ENCODE results near the gene CPT2.

The CPT2 gene

DNA sequence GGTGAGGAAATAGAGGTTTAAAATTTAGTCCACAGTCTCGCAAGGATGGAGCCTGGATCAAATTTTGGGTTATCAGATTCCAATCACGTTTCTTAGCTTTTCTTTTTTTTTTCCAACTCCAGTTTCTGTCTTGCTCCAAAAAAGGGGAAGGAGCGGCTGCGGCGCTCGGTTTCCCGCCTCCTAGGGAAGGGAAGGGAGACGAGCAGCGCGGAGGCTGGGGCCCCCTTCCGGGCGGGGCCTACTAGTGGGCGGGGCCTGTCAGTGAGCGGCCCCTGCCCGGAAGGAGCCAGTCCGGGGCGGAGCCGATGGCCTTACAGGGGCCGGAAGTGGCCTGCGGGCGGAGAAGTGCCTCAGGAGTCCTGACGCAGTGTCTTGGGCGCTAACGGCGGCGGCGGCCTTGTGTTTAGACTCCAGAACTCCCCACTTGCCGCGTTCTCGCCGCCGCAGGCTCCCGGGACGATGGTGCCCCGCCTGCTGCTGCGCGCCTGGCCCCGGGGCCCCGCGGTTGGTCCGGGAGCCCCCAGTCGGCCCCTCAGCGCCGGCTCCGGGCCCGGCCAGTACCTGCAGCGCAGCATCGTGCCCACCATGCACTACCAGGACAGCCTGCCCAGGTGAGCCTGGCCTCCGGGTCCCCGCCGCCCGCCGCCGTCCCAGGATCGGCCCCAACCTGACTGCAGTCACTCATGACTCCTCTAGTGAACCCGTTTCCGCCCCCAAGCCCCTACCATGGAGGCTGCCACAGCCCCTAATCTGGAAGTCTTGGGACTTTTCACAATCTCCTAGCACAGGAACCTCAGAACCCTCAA is at the start of gene CPT2:
TSS of gene CPT2 (plus strand) at position 340 of the 806 bp plus-strand sequence. CDS start at position 460, 120 bp downstream.
- in situ Hi-C loops (cut with HindIII; ENCODE audit: low pct_ligation_motif_present, low pct_unique_long_range_greater_than_20kb, low sequenced_read_pairs) = no loop called here
- DNase-seq = peak; percentile 90

DNA sequence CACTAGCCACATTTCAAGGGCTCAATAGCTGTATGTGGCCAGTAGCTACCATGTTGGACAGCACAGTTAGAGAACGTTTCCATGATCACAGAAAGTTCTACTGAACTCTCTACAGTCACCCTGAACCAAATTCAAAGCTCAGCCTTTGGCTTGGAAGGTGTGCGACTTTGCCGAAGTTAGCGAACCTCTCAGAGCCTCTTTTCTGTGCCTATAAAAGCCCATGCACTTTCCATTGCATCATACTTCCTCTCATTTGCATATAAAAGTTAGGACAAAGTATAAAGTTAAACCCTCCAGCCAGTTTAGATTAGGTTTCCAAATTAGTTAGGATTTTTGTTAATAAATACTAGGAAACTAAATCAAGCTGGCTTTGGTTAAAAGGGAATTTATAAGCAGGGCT is 49.5 kb upstream of the CPT2 start:
- DNase-seq = no peak
- in situ Hi-C loops (cut with HindIII; ENCODE audit: low pct_ligation_motif_present, low pct_unique_long_range_greater_than_20kb, low sequenced_read_pairs) = no loop called here

DNA sequence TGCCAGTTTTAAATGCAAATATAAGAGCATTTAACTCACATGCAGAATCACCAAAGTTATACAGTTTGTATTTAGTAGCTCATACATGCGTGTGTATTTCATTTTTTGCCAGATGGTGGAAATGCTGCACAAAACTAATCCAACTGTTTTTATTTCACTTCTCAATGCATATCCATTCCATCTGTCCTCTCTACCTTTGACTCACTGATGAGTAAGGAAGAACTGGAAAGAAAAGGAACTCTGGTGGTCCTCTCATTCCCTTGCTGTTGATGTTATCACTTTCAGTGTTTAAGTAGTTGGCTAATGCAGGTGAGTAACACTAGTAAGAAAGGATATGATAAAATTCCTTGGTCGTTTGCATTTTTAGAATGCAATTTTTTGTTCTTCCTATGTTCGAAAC is 48.5 kb upstream of the CPT2 start:
- no peak for DNase-seq
- in situ Hi-C loops (cut with HindIII; ENCODE audit: low pct_ligation_motif_present, low pct_unique_long_range_greater_than_20kb, low sequenced_read_pairs) = no loop called here

DNA sequence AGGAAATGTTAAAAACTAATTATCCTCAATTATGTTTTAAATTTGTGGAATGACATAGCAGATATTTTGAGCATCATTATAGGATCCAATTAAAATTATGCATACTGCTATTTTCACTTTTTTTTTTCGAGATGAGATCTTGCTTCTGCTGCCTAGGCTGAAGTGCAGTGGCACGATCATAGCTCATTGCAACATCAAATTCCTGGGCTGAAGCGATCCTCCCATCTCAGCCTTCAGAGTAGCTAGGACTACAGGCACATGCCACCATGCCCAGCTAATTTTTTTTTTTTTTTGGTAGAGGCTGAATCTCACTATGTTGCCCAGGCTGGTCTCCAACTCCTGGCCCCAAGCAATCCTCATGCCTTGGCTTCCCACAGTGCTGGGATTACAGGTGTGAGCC is 42.9 kb upstream of the CPT2 start:
- no peak for DNase-seq
- in situ Hi-C loops (cut with HindIII; ENCODE audit: low pct_ligation_motif_present, low pct_unique_long_range_greater_than_20kb, low sequenced_read_pairs) = no loop called here

DNA sequence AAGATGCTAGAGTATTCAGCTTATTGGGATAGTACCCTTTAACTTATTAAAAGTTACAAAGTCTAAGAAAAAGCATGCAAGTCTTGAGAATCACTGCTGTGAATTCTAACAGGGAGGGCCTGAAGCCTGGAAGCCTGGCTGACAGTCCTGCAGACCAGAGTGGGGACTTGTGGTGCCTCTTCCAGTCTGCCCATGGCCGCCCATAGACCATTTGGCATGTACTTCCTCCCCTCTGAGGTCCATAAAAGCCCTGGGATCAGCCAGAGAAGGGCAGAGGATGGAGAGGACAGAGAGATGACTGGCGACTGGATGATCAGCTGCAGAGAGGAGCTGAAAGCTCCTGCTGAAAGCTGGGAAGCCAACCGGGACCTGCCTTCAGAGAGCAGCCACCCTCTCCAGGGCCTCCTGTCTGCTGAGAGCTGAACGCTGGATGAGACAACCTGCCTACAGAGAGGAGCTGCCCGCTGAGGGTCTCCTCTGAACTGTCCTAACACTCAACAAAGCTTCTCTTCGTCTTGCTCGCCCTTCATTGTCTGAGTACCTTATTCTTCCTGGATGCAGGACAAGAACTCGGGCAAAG is 41.7 kb upstream of the CPT2 start:
- DNase-seq = no peak
- in situ Hi-C loops (cut with HindIII; ENCODE audit: low pct_ligation_motif_present, low pct_unique_long_range_greater_than_20kb, low sequenced_read_pairs) = no loop called here

DNA sequence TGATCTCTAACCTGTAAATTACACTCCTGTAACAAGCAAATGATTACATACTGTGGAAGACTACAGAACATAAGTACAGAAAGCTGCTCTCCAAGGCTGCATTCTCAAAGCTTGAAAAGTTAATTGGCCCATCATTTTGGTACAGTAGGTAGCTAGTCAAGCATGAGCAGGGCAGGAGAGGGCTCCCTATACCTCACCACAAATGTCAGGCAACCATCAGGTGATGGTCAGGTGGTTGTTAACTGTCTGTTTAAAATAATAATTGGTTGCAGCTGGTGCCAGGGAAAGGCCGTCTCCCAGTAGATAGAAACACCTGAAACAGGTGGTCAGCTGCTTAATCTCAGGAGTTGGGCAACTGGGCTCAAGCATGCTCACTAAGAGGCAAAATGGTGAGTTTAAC is 41.1 kb upstream of the CPT2 start:
- in situ Hi-C loops (cut with HindIII; ENCODE audit: low pct_ligation_motif_present, low pct_unique_long_range_greater_than_20kb, low sequenced_read_pairs) = no loop called here
- DNase-seq = no peak

DNA sequence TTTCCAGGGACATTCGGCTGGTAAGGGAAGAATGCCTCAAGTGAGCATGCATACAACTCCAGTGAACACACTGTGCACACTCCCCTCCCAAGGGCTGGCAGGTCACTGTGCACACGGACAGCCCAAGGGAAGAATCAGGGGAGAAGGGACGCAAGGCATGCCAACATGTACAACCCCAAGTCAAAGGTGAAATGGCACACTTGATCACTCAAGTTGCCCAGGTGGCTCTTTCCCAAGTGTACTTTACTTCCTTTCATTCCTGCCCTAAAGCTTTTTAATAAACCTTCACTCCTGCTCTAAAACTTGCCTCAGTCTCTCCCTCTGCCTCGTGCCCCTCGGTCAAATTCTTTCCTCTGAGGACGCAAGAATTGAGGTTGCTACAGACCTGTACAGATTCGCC is 40.7 kb upstream of the CPT2 start:
- no peak for DNase-seq
- in situ Hi-C loops (cut with HindIII; ENCODE audit: low pct_ligation_motif_present, low pct_unique_long_range_greater_than_20kb, low sequenced_read_pairs) = no loop called here

DNA sequence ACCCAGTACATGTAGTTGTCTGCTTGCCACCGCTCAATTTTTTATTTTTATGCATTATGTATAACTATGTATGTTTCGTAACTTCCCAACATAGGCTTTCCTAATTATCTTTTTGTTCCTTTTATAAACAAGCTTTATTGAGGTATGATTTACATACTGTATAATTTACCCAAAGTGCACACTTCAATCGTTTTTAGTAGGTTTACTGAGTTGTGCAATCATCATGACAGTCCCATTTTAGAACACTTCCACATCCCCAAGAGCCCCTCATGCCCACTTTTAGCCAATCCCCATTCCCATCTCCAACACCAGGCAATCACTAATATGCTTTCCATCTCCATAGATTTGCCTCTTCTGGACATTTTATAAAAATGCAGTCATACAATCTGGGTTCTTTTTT is 39.8 kb upstream of the CPT2 start:
- DNase-seq = no peak
- in situ Hi-C loops (cut with HindIII; ENCODE audit: low pct_ligation_motif_present, low pct_unique_long_range_greater_than_20kb, low sequenced_read_pairs) = no loop called here

DNA sequence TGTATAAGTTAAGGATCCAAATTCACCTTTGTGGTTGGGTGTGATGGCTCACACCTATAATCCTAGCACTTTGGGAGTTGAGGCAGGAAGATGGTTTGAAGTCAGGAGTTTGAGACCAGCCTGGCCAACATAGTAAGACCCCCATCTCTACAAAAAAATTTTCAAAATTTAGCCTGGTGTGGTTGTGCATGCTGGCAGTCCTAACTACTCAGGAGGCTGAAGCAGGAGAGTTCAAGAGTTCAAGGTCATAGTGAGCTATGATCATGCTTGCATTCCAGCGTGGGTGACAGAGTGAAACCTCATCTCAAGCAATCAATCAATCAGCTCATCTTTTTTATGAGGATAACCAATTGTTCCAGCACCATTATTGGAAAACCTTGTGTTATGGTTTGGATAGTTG is 37.7 kb upstream of the CPT2 start:
- in situ Hi-C loops (cut with HindIII; ENCODE audit: low pct_ligation_motif_present, low pct_unique_long_range_greater_than_20kb, low sequenced_read_pairs) = no loop called here

DNA sequence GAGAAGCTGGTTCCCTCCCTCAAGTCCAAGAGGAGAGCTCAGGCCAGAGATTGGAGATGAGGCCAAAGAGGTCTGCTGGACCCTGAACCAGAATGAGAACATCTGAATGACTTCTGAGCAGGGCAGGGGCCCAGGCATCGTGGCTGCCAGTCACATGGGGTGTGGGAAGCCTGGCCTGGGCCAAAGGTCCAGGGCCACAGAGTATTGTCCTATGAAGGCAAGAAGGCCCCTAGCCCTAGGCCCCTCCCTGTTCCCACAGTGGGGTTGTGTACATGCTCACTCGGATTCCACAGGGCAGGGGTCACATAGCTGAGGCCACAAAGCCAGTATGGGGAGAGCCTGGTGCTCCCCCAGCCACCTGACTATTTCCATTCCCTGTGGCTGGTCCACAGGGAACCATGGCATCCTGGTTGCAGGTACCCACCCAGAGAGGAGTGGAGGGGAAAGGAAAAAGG is 35.7 kb upstream of the CPT2 start:
- no peak for DNase-seq
- in situ Hi-C loops (cut with HindIII; ENCODE audit: low pct_ligation_motif_present, low pct_unique_long_range_greater_than_20kb, low sequenced_read_pairs) = no loop called here

More for the DNA sequence above, 37.7 kb upstream of the CPT2 start:
- no peak for DNase-seq

DNA sequence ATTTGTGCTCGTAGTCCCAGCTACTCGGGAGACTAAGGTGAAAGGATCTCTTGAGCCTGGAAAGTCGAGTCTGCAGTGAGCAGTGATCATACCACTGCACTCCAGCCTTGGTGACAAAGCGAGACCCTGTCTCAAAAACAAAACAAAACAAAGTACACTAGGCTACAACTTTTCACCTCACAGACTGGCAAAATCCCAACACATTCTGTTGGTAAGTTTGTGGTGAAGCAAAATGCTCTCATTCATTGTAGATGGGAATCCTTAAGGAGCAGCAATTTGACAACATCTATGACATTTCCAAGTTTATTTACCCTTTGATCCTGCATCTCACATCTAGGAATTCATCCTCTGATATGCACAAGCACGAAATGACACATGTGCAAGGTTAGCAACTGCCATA is 34.0 kb upstream of the CPT2 start:
- in situ Hi-C loops (cut with HindIII; ENCODE audit: low pct_ligation_motif_present, low pct_unique_long_range_greater_than_20kb, low sequenced_read_pairs) = no loop called here

DNA sequence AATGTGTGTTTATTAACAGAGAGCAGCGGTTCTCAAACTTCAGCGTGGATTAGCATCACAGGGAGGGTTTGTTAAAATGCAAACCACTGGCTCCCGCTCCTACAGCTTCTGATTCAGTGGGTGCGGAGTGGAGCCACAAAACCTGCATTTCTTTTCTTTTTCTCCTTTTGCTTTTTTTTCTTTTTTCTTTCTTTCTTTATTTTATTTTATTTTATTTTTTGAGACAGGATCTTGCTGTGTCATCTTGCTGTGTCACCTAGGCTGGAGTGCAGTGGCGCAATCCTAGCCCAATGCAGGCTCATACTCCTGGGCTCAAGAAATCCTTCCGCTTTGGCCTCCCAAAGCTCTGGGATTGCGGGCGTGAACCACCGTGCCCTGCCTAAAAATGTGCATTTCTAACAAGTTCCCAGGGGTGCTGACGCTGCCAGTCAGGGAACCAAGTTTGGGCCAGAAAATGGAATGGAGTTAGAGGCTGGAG is 33.3 kb upstream of the CPT2 start:
- no peak for DNase-seq
- in situ Hi-C loops (cut with HindIII; ENCODE audit: low pct_ligation_motif_present, low pct_unique_long_range_greater_than_20kb, low sequenced_read_pairs) = no loop called here

More for the DNA sequence above, 34.0 kb upstream of the CPT2 start:
- DNase-seq = no peak

DNA sequence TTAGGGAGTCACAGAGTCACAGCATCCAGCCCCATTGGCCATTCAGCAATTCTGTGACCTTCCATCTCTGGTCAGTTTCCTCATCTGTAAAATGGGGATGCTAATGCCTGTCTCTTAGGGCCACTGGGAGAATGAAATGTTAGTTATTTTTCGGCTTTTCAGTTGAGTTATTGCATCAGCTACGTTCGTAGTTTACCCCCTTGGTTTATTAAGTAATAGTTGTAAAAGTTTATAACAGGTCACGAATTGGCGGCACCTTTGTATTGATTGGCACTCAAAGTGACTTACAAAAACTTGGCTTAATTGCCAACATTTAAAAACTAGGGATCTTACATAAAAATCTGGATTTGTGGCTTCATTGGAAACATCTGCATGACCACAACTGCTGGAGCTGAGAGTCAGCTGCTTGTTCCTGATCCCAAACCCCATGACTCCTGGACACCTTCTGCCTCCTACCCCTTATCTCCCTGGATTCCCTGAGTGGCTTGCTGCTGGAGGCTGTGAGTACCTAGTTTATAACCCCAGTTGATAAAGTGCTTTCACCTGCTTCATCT is 31.1 kb upstream of the CPT2 start:
- in situ Hi-C loops (cut with HindIII; ENCODE audit: low pct_ligation_motif_present, low pct_unique_long_range_greater_than_20kb, low sequenced_read_pairs) = no loop called here

DNA sequence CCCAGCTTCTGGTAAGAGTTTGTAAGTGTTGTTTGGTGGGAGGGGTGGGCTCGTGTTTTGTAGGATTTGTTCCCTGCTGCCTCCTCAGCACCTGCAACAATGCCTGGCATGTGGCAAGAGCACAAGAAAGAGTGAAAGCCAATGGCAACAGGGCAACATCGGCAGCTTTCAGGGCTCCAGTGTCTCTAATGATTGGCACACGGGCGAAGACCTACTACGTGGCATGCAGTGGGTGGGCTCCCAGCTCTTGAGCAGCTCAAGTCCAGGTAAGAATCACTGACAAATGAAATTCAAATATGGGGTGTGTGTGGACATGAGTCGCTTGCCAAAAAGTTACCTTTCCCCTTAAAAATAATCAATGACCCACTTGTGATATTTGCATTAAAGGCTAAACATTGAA is 30.3 kb upstream of the CPT2 start:
- no peak for DNase-seq
- in situ Hi-C loops (cut with HindIII; ENCODE audit: low pct_ligation_motif_present, low pct_unique_long_range_greater_than_20kb, low sequenced_read_pairs) = no loop called here

More for the DNA sequence above, 31.1 kb upstream of the CPT2 start:
- DNase-seq = no peak

DNA sequence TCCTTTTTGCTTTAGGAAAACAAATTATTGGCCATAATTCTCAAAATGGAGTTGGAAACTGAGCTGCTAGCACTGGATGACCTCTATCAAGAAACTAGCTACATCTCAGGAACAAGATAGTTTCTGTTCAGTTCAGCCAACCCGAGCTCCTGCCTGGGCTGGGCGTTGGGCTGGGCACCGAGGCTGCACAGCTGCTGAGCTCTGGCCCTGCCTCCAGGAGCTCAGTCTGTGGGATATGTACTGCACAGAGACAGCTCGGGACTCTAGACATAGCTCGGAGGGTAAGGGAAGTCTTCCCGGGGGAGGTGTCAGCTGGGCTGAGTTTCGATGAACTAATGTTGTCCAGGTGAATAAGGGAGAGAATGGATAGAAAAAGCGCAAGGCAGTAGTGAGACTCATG is 29.7 kb upstream of the CPT2 start:
- no peak for DNase-seq
- in situ Hi-C loops (cut with HindIII; ENCODE audit: low pct_ligation_motif_present, low pct_unique_long_range_greater_than_20kb, low sequenced_read_pairs) = no loop called here

DNA sequence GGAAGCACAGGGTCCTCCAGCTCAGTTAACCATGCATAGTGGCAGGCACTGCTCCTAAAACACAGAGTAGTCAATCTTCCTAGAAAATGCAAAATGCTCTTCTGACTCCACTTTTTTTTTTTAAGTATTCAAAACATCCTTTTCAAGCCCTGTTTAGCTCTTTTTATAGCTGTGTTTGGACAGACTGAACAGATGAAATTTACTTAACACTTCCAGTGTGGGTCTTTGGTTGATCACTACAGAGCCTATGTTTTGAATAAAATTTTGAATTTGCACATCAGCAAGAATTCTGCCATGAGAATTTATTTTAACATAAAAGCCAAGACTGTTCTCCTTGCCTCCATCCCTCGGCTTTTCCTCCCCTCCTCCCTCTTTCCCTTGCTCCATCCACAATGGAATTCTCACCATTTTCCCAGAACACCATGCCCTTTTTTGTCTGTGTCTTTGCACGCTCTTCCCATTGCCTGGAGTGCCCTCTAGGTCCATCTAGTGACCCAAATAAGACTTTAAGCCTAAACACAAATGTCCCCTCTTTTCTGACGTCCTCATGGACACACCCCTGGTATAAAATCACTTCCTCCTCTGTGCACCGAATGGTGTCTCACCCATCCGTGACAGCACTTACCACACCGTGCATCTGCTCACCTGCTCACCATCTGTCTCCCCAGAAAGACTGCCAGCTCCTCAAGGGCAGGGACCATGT is 24.0 kb upstream of the CPT2 start:
- in situ Hi-C loops (cut with HindIII; ENCODE audit: low pct_ligation_motif_present, low pct_unique_long_range_greater_than_20kb, low sequenced_read_pairs) = no loop called here
- DNase-seq = peak; percentile 22

DNA sequence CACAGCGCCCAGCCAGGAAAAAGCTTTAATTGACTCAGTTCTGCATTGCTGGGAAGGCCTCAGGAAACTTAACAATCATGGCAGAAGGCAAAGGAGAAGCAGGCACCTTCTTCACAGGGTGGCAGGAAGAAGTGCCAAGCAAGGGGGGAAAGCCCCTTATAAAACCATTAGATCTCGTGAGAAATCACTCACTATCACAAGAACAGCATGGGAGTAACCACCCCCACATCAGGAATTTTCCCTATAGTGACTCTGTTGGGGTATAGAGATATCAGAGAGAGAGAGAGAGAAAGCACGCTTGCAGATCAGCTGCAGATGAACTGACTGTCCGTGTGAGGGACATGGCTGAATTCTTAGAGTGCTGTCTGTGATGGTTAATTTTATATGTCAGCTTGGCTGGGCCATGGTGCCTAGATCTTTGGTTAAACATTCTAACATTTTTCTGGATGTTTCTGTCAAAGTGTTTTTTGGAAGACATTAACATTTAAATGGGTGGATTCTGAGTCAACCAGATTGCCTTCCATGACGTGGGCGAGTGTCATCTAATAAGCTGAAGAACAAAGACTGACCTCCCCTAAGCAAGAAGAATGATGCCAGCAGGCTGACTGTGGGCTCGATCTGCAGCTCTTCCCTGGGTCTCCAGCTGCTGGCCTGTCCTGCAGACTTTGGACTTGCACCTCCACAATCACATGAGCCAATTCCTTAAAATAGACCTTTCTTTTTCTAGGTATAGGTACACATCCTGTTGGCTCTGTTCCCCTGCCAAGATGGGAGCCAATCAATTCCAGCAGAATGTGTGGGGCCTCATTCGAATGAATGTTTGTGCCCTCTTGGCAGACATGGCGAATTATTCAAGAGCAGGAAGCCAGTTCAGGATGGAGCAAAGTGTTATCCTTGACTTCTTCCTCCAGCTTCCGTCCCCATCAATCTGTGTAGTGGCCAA is 21.4 kb upstream of the CPT2 start:
- in situ Hi-C loops (cut with HindIII; ENCODE audit: low pct_ligation_motif_present, low pct_unique_long_range_greater_than_20kb, low sequenced_read_pairs) = no loop called here
- DNase-seq = no peak

All from ACHN (cell line).